Mammary microvascular endothelial cell (primary cell): ENCODE measurements around the gene SHKBP1. TPM values are rescaled to one million over a fixed set of nuclear protein-coding genes. Genes with fewer than 3 reads are reported as not detected.

ENCODE experiments used
- total RNA-seq: library from RNA; depleted of rRNA; stranded (reverse); fragments of >200 nt; gene quantifications from 2 replicates; pipeline ENCODE4 v1.2.3, GENCODE V29; 2015

The SHKBP1 gene
- 89.6 and 112 TPM in 2 replicates for total RNA-seq

GRCh38 chr19:40576585-40577451 is at the start of gene SHKBP1:
Gene SHKBP1, plus strand, starts transcription at chr19:40576873. Its CDS starts 27 bp downstream, at chr19:40576900.

GRCh38 chr19:40601134-40601974 is 24.7 kb downstream of the SHKBP1 start, which contains the start of gene LTBP4:
Gene LTBP4, plus strand, starts transcription at chr19:40601369. Its CDS starts 19 bp downstream, at chr19:40601388.

Other genes starting within 250 kb of the SHKBP1 start
- 16.8 and 21.3 TPM in 2 replicates for gene C19orf47, start 228.5 kb upstream of the SHKBP1 start, total RNA-seq
- 252 and 262 TPM in 2 replicates for gene PLD3, start 228.2 kb upstream of the SHKBP1 start, total RNA-seq
- gene HIPK4, start 186.7 kb upstream of the SHKBP1 start, total RNA-seq: not detected in 2 replicates
- 0.73 and 1.1 TPM in 2 replicates for gene PRX, start 163.5 kb upstream of the SHKBP1 start, total RNA-seq
- gene SERTAD1, start 150.9 kb upstream of the SHKBP1 start, total RNA-seq: 38.8 and 43.6 TPM in 2 replicates
- gene SERTAD3, start 132.5 kb upstream of the SHKBP1 start, total RNA-seq: 12.6 and 17.0 TPM in 2 replicates
- gene BLVRB, start 111.1 kb upstream of the SHKBP1 start, total RNA-seq: 127 and 132 TPM in 2 replicates
- gene SPTBN4, start 109.9 kb upstream of the SHKBP1 start, total RNA-seq: 0.13 and 0.30 TPM in 2 replicates
- 13.9 and 15.7 TPM in 2 replicates for gene LTBP4, start 24.5 kb downstream of the SHKBP1 start, total RNA-seq
- gene NUMBL, start 113.8 kb downstream of the SHKBP1 start, total RNA-seq: 25.7 and 28.6 TPM in 2 replicates
- gene COQ8B, start 140.0 kb downstream of the SHKBP1 start, total RNA-seq: 8.0 and 23.5 TPM in 2 replicates
- gene ITPKC, start 140.2 kb downstream of the SHKBP1 start, total RNA-seq: 17.2 and 19.3 TPM in 2 replicates
- gene ACTMAP, start 173.6 kb downstream of the SHKBP1 start, total RNA-seq: 3.6 and 3.8 TPM in 2 replicates
- gene SNRPA, start 174.3 kb downstream of the SHKBP1 start, total RNA-seq: 97.3 and 109 TPM in 2 replicates
- not detected in 2 replicates for gene MIA, start 198.6 kb downstream of the SHKBP1 start, total RNA-seq
- gene RAB4B, start 201.4 kb downstream of the SHKBP1 start, total RNA-seq: 25.6 and 34.7 TPM in 2 replicates
- gene EGLN2, start 222.3 kb downstream of the SHKBP1 start, total RNA-seq: 110 and 111 TPM in 2 replicates